Hepatocyte (in vitro differentiated cells): Measurements from ENCODE around the gene STXBP1. TPM values are rescaled to one million over a fixed set of nuclear protein-coding genes. Genes with fewer than 3 reads are reported as not detected.

Experiments used
- DNase-seq: peaks from one replicate; pipeline ENCODE4 v3.0.0-alpha.2; 2016; ENCODE audit warnings: low spot score
- H2AFZ ChIP-seq: fragments of 200-600 bp; sonication (generic); 2 replicates; pipeline ENCODE4 v1.6.0; 2016; ENCODE audit warnings: antibody characterized with exemption, mild to moderate bottlenecking
- H3K27ac ChIP-seq: fragments of 200-600 bp; sonication (generic); 2 replicates; pipeline ENCODE4 v1.5.1; 2016; ENCODE audit warnings: mild to moderate bottlenecking
- H3K27me3 ChIP-seq: fragments of 200-600 bp; sonication (generic); 2 replicates; pipeline ENCODE4 v1.6.1; 2016
- H3K36me3 ChIP-seq: fragments of 200-600 bp; sonication (generic); replicated peaks from 2 replicates; pipeline ENCODE4 v1.5.1; 2016; ENCODE audit warnings: low read depth; ENCODE audit not compliant: insufficient read depth
- H3K4me1 ChIP-seq: fragments of 200-600 bp; sonication (generic); 2 replicates; pipeline ENCODE4 v1.5.1; 2016; ENCODE audit warnings: mild to moderate bottlenecking, moderate library complexity; ENCODE audit not compliant: insufficient read depth
- H3K4me2 ChIP-seq: fragments of 200-600 bp; sonication (generic); 2 replicates; pipeline ENCODE4 v1.6.0; 2016
- H3K4me3 ChIP-seq: fragments of 200-600 bp; sonication (generic); 2 replicates; pipeline ENCODE4 v1.5.1; 2016; ENCODE audit warnings: mild to moderate bottlenecking
- H3K79me2 ChIP-seq: fragments of 200-600 bp; sonication (generic); 2 replicates; pipeline ENCODE4 v1.6.0; 2017; ENCODE audit warnings: mild to moderate bottlenecking
- H3K9me2 ChIP-seq: fragments of 200-600 bp; sonication (generic); replicated peaks from 2 replicates; pipeline ENCODE4 v1.6.0; 2017; ENCODE audit warnings: mild to moderate bottlenecking; ENCODE audit not compliant: insufficient read depth
- H3K9me3 ChIP-seq: fragments of 200-600 bp; sonication (generic); 2 replicates; pipeline ENCODE4 v1.5.1; 2016; ENCODE audit warnings: low read depth, mild to moderate bottlenecking
- H4K20me1 ChIP-seq: fragments of 200-600 bp; sonication (generic); 2 replicates; pipeline ENCODE4 v1.6.0; 2016; ENCODE audit warnings: mild to moderate bottlenecking; ENCODE audit not compliant: insufficient read depth, poor library complexity, severe bottlenecking
- CTCF ChIP-seq: fragments of 200-600 bp; sonication (generic); IDR thresholded peaks from 2 replicates; pipeline ENCODE4 v1.5.1; 2016; ENCODE audit warnings: antibody characterized with exemption, mild to moderate bottlenecking; ENCODE audit not compliant: poor library complexity
- EZH2 ChIP-seq: fragments of 200-600 bp; sonication (generic); IDR thresholded peaks from 2 replicates; pipeline ENCODE4 v1.6.1; 2016; ENCODE audit warnings: antibody characterized with exemption, mild to moderate bottlenecking, borderline replicate concordance
- EZH2phosphoT487 ChIP-seq: fragments of 200-600 bp; sonication (generic); IDR thresholded peaks from one replicate; pipeline ENCODE4 v1.6.1; 2018; ENCODE audit warnings: antibody characterized with exemption, mild to moderate bottlenecking, low read depth, moderate library complexity; ENCODE audit not compliant: unreplicated experiment, severe bottlenecking
- WGBS: methylation state at CpG from one replicate; pipeline ENCODE4 v1.1.6; 2016; ENCODE audit warnings: low lambda C conversion rate; ENCODE audit errors: missing lambda C conversion rate; 5-methylcytosine and 5-hydroxymethylcytosine counted together
- polyA plus RNA-seq: library from polyadenylated mRNA; unstranded; fragments of >200 nt; fragmentation: Nextera tagmentation; extraction: Ambion mirVana; gene quantifications from 2 replicates; pipeline ENCODE4 v1.2.1, GENCODE V29; 2016
- total RNA-seq: library from RNA; depleted of rRNA; stranded (reverse); fragments of >200 nt; gene quantifications from 2 replicates; pipeline ENCODE4 v1.2.3, GENCODE V29; 2014

The STXBP1 gene
- total and polyA plus RNA-seq, 2 experiments from 2014 or later, result 22.6 to 27.6 TPM

DNA sequence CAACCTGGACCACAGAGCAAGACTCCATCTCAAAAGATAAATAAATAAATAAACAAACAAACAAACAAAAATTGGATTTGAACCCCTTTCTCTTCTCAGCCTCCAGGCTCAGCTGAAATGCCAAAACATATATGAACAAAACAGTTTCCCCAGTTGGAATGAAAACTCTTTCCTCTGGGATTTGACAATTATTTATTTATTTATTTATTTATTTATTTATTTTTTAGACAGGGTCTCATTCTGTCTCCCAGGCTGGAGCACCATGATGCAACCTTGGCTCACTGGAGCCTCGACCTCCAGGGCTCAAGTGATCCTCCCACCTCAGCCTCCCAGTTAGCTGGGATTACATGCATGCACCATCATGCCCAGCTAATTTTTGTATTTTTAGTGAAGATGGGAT is 6.0 kb upstream of the STXBP1 start:
- no peak overlapping the region for H3K4me2 ChIP-seq
- H3K27ac ChIP-seq, result no peak overlapping the region
- no peaks in the 10 kb centered on the region for H3K9me3 ChIP-seq
- no peak overlapping the region for H3K4me3 ChIP-seq
- 78% methylated on average over 1 of the region's 1 CpG for WGBS
- H2AFZ ChIP-seq, result no peak overlapping the region
- H3K9me2 ChIP-seq, result no peaks in the 10 kb centered on the region
- TF ChIP-seq EZH2 (no peak), CTCF (no peak)
- H4K20me1 ChIP-seq, result no peaks in the 10 kb centered on the region
- H3K27me3 ChIP-seq, result peaks cover 16% of the 10 kb centered on the region
- no peaks in the 10 kb centered on the region for H3K79me2 ChIP-seq
- H3K4me1 ChIP-seq, result peaks cover 22% of the 10 kb centered on the region
- DNase-seq, result no peak
- no peaks in the 10 kb centered on the region for H3K36me3 ChIP-seq

DNA sequence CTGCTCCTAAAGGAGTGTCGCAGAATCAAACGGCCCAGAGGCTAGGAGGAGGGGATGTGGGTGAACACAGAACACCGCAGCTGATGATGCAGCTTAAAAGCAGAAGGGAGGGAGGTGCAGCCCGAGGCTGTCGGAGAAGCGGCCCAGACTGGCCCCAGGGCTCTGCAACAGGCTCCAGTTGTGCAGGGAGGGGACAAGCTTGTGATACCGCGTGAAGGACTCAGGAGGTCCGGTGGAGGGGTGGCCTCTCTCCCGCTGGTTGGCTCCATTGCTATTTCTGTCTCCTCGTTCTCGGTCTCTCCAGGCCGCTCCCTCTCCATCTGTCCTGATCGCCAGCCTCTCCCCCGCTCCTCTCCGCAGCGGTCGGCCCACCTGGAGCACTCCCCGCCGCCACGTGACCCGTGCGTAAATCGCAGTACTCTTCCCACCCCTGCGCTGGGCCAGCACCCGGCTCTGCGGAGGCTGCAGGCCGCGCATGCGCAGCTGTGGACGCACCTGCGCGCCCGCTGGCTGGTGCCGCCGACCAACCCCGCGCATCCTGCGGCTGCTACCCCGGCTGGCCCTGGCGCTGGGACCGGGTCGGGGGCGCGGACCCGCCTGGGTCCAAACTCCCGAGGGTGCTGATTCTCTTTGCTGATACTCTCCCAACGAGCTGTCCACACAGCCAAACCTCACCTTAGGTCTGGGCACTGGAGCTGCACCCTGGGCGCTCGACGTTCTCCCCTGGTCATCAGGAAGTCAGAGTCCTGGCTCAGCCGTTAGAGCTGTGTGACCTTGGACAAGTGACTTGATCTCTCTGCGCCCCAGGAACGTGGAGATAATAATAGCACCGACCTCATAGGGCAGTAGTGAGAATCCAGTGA is 3.7 kb upstream of the STXBP1 start:
- Histone ChIP-seq H3K4me3 (peak overlapping the region; percentile 18), H2AFZ (peak overlapping the region; percentile 44), H3K79me2 (no peaks in the 10 kb centered on the region), H3K9me2 (no peaks in the 10 kb centered on the region), H3K27ac (peak overlapping the region; percentile 14), H3K36me3 (no peaks in the 10 kb centered on the region), H3K27me3 (peaks cover 16% of the 10 kb centered on the region), H3K4me2 (peak overlapping the region; percentile 92), H3K9me3 (no peaks in the 10 kb centered on the region), H3K4me1 (peaks cover 22% of the 10 kb centered on the region), H4K20me1 (no peaks in the 10 kb centered on the region)
- WGBS, result 2% methylated on average over 53 of the region's 55 CpGs
- peak; percentile 92 for DNase-seq
- no peak for TF ChIP-seq EZH2
- no peak for TF ChIP-seq EZH2phosphoT487
- no peak for TF ChIP-seq CTCF

DNA sequence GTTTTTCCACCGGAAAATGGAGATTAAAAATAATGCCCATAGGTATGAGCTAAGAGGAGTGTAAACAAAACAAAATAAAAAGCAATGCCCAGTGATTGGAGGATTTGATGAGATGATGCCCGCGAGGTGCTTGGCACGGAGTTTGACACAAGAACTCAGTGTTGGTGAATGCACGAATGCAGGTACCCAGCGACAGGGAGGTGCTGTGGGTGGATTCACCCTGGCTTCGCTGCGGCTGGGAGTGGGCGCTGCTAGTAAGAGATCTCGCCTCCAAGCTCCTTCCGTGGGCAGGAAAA is 526 bp upstream of the STXBP1 start:
- Histone ChIP-seq H3K27me3 (peaks cover 27% of the 10 kb centered on the region), H3K4me1 (peaks cover 22% of the 10 kb centered on the region), H3K9me3 (no peaks in the 10 kb centered on the region), H3K27ac (no peak overlapping the region), H3K9me2 (no peaks in the 10 kb centered on the region), H2AFZ (peak overlapping the region; percentile 80), H3K79me2 (no peaks in the 10 kb centered on the region), H3K36me3 (no peaks in the 10 kb centered on the region), H3K4me2 (peak overlapping the region; percentile 91), H4K20me1 (no peaks in the 10 kb centered on the region), H3K4me3 (peak overlapping the region; percentile 21)
- whole genome bisulfite sequencing, result 8% methylated on average over 11 of the region's 11 CpGs
- no peak for TF ChIP-seq CTCF
- no peak for TF ChIP-seq EZH2phosphoT487
- TF ChIP-seq EZH2, result no peak
- no peak for DNase-seq
